HG03066 (cell line): ENCODE data around the gene RAI1.

Experiments
- ATAC-seq: cut with Tn5 transposase; IDR thresholded peaks from one replicate; pipeline ENCODE4 v1.9.1; 2021; ENCODE audit warnings: low read depth; ENCODE audit not compliant: unreplicated experiment

RAI1 gene

DNA sequence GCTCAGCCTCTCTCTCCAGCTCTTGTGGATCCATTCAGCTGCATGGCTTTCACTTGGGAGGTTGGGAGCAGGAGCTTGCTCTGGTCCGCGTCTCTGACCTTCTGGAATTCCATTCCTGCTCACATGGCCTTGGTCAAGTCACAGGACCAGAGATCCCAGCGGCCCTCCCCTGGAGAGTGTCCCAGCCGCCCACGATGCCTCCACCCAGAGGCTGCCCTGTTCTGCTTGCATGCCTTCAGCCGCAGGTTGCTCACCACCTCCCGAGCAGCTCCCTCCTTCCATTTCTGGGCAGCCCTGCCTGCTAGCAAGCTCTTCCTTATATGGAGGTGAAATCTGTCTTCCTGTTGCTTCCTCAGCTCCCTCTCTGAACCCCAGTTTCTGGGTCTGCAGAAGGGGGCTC is 32.6 kb downstream of the RAI1 start:
- ATAC-seq: no peak

DNA sequence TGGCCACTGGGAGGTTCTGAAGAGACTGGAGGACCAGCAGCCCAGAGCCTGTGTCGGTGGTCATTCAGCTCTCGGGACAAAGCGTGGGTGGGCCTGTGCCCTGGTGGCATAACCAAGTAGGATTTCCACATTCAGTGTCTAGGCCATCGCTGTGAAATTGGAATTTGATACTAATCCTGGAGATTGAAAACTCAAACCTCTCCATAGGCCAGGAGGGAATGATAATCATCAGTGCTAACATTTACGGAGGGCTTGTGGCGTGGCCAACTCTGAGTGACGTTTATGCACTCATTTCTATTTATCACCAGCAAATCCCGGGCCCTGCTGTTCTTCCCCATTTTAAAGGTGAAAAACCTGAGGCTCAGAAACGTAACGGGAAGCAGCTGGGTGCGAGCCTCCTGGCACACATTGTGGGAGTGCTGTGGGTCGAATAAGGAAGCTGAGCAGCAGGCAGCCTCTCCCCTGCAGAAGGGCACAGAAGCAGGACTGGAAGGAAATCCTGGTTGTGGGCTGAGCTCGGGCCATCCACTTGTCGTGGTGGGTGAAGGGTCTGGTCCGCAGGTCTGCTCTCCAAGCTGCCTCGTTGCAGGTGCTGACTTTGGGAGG is 33.1 kb downstream of the RAI1 start:
- no peak for ATAC-seq

DNA sequence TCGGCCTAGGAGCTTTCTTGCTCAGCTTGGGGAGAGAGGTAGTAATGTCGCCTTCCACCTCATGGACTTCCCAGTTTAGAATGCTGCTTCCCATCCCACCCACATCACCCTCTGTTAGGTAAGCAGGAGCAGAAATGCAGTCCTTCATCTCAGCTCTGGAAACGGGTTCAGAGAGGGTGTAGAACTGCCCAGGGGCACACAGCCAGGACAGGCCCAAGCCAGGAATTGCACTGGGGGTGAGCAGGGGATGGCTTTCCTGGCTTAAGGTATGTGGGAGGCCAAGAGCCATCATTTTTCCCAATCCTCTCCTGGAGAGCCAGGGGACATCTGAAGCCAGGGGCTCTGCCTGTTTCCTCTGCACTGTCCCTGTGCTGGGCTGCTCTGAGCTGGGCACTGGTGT is 33.6 kb downstream of the RAI1 start:
- no peak for ATAC-seq

DNA sequence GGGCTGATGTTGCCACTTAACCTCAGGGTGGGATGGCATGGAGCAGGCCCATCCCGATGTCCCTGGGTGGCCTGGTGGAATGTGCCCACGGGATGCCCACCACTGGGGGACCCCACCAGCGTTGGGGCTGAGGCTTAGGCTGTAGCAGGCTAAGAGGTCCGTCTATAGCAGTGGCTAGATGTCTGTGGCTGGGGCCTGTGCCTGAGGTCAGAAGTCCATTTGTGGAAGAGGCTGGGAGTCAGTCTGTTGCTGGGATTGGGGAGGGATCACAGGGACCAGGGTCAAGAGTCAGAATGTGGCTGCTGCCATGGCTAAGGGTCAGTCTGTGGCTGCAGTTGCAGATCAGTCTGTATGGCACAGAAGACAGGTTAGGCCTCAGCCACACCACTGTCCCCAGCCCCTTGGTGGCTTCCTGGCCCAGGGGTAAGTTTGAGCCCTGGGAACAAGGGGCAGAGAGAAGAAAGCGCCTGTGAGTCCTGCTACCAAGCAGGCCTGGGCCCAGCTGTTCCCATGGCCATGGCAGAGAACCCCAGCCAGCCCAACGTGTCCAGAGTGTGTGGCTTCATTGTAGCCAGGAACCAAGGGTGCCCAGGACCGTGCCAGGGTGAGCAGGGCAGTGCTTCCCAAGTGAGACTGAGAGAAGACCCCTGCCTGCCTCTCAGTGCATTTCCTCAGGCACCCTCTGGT is 35.7 kb downstream of the RAI1 start:
- ATAC-seq: no peak

DNA sequence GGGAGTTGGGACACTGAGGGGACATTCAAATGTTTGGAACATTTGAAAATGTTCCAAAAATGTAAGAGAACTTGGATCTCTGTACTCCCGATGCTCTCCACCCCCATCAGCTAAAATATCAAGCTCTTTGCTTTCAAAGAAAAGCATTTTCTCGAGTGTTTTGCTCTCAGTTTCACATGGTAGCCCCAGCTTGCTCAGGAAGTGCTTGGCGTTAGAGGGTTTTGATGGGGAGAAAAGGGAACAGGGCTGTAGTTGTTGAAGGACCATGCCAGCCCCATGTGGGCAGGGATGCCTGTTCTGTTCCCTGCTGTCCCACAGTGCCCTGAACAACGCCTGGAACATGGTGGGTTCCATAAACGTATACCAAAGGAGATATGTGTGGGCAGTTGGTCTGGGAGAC is 37.0 kb downstream of the RAI1 start:
- ATAC-seq: no peak

DNA sequence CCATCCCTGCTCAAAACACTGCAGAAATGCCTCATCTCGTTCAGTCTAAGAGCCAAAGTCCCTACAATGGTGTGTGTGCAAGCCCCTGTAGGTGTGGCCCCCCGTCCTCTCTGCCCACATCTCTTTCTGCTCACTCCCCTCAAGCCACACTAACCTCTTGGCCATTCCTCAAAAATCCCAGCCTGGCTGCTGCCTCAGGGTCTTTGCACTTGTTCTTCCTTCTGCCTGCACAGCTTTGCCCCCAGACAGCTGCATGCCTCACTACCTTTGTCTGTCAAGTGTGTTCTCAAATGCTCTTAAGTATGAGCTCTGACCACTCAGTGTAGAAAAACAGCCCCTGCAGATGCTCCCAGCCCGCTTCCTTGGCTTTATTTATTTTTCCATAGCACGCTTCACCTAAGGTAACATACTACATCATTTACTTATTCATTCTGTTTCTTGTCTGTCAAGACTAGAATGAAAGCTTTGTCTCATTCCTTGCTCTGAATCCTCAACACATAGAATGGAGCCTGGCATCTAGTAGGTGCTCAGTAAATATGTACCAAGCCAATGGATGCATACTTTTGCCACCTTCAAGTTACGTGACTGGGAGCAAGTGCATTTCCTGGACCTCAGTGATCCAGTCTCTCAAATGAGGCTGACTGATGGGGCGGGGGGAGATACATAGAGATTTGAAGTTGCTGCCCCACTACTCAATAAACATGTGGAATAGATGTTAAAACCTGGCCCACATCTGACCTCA is 38.1 kb downstream of the RAI1 start:
- ATAC-seq: no peak

DNA sequence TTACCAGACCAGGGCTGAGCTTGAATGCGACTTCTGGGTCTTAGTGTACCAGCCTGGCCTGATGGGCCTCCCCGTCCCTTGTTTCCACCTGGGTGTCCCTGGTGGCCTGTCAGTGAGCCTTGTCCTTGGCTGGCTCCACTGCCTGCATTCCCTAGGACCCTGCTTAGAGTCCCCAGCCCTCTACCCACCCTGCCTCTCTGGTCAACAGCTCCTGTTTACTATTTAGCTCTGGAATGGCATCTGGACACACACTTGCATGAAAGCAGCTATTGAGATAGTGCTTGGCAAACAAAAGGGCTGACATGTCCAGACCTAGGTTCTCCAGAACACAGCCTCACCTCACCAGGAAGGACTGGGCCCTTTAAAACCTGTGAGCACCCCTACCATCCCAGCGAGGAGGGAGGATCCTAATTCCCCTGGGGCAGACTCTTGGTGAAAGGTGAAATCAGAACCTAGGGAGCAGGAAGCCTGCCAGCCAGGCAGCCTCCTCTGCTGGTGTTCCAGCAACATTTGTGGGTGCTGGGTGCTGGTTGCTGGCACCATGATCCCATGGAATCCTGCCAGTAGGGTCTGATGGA is 38.8 kb downstream of the RAI1 start:
- no peak for ATAC-seq

DNA sequence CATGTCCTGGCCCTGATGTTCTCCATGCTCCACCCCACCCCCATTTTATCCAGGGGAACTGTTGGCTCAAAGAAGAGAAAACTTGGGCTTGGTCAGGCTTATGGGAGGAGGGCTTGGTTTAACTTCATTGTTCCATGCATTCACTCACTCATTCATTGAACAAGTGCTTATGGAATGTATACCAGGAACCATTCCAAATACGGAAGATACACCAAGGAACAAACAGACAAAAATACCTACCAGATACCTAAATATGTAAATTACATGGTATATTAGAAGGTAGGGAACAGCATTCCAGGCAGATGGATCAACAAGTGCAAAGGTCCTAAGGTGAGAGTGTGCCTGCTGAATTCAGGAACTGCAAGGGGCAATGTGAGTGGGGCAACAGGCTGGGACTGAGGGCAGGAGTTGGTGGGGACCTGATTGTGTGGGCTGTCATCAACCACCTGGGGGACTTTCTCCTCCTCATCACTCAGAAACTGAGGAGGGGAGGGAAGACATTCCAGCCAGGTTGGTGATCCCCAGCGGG is 39.9 kb downstream of the RAI1 start:
- ATAC-seq: no peak

DNA sequence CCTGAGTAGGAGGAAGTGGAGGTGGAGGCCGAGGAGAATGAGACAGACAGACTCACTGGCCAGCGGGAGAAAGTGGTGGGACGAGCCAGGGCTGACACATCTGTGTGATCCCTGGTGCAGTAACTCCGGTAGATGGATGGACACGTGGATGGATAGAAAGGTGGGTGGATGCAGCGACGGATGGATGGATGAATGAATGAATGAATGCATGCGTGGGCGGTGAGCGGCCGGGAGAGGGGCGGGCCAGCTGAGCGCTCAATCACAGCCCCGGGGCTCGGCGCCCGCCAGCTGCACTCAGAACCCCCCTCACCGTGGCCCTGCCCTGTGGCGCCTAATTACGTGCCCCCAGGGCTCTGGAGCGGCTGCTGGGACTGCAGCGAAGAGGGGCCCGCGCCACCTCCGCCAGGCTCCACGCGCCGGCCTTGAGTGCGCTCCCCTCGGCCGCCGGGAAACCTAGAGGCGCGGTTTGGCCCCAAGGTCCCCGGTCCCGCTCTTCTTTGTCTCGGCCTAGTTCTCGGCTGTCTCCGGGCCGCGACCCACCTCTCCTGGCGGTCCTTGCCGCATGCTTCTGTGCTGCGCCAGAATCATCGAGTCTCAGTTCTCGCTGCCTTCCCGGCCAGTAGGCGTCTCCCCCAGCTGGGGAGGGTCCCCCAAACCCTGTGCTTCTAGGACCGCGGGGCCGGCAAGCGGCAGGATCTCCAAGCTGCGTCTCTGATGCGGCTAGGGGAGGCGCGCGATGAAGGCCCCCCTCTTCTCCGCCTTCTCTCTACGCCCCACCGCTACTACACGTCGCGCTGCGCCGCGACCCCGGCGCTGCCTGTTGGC is 41.0 kb downstream of the RAI1 start:
- ATAC-seq: no peak

DNA sequence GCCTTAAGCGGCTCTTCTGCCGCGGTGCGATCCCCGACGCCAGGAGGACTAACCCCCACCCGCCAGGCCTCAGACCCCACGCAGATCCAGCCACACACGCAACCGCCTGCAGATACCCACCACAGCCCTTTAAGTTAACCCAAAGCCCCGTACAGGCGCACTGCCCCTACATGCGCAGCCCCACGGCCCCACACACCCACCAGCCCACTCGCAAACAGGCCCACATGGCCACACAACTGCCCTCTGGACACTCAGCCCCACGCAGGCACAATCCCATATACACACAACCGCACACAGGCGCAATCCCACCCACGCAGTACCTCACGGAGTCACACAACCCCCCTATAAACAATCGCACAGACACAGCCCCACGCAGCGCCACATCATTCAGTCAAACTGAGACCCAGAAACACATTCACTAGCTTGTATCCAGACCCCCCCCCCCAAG is 41.7 kb downstream of the RAI1 start:
- ATAC-seq: no peak

DNA sequence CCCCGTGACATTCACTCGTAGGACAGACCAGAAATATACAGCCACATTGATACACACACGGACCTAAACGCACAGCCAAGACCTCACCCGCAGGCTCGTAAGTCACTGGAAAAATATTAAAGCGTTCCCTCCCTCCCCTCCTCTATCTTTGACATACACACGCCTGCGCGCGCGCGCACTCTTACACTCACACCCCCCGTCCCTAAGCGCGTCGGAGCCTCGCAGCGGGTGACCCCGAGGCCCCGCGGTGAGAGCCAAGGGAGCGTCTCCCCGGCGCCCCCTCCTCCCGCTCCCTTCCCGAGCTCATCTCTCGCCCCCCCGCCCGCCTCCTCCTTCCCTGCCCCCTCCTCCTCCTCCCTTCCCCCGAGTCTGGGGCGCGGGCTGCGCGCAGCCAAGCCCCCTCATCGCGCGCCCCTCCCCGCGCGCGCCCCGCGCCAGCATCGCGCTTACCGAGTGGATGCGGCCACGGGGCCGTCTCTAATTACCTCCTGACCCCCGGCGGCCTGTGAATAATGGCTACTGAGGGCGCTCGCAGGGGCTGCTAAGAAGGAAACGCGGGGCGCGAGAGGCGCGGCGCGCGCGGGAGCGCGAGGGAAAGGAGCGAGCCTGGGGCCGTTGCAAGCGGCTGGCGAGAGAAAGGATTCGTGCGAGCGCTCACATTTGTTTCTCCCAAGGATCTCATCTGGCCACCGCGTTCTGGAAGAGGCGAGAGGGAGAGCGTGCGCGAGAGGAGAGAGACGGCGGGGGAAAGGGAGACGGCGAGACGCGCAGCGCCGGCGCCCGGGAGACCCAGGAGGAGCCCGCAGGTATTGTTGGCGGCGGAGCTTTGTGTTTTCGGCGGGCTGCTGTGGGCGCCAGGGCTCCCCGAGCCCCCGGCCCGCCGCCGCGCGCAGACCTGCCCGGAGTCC is 42.4 kb downstream of the RAI1 start:
- no peak for ATAC-seq

DNA sequence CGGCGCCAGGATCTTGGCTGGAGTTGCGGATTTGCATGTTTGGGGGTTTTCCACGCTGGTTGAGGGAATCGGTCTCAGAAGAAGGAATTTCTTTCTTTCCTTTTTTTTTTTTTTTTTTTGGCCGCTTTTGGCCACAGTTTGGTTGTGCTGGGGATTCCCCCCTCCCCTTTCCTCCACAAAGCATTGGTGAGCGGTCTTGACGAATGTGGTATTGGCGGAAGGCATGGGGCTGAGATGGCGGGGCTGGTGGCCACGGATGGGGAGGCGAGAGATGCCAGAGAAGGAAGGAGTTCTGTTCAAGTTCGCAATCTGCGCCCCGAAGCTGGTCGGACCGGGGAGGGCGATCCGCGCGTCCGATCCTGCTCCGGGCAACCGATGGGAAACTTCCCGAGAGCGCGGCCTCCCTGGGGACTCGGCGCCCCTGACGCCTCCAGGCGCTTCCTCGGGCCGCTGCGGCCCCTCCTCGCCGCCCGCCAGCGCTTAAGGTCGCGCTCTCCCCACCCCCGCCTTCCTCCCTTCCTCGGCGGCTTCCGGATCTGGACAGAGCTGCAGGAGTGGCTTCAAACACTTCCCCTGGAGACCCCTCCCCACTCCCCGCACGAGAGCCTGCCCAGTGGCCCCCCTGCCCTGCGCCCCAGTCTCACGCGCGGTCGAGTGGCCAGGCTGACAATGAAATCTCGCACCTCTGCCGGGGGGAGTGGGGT is 43.2 kb downstream of the RAI1 start:
- peak; percentile 41 for ATAC-seq

DNA sequence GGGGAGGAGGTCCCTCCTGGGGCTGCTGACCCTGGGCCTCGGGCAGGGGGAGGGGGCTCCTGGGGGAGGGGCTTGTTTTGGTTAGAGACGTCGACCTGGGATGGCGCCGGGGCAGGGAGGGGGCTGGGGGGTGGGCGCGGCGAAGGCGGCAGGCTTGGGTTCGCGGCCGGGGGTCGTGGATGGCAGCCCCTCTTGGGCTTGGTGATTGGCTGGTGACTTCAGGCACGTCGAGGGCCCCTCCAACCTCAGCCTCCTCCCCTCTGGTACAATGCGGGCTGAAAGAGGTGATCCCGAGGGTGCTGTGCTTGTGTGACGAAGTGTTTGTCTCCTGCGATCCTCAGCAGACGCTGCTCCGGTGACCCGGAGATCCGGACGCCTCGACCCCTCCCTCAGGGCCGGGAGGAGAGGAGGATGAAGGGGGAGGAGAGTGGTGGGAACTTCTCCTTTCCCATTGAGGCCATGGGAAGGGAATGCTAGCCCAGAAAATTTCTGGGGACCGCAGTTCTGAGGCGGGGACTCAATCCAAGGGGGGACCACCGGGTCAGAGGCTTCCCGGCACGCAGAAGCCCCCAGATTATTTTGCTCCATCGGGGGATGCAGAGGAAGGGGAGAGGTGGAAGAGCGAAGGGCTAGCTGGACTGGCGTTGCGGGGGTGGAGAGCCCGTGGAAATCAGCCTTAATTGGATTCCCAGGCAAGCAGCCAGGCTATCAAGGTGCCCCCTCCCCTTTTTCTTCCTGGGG is 43.9 kb downstream of the RAI1 start:
- ATAC-seq: no peak

DNA sequence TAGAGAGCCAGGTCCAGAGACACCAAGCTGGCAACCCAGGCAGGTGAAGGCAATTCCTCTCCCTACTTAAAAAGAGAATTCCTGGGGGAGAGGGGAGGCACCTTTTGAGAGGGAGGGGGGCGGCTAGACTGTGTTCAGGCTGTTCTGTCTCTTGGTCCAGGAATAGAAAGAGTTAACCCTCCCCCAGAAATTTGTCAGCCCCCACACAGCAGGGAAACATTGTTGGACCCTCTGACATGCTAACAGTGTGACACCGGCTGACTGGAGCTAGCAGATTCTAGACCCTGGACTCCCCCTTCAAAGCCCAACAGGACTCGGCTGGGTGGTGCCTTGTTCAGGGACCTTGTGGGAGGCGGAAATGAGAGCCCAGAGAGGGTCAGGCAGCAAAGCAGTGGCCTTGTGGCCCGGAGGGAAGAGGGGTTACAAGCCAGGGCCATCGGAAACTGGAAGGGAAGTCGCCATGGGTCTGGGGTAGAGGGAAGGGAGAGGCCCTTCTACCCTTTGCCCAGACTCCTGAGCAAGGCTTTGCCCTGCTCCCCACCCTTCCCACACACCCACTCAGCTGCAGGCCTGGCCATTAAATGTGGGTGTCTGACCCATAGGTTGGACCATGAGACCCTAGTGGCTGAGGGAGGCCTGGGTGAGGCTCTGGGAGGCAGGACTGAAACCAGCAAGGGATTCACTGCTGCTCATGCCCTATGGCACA is 44.6 kb downstream of the RAI1 start:
- ATAC-seq: no peak

DNA sequence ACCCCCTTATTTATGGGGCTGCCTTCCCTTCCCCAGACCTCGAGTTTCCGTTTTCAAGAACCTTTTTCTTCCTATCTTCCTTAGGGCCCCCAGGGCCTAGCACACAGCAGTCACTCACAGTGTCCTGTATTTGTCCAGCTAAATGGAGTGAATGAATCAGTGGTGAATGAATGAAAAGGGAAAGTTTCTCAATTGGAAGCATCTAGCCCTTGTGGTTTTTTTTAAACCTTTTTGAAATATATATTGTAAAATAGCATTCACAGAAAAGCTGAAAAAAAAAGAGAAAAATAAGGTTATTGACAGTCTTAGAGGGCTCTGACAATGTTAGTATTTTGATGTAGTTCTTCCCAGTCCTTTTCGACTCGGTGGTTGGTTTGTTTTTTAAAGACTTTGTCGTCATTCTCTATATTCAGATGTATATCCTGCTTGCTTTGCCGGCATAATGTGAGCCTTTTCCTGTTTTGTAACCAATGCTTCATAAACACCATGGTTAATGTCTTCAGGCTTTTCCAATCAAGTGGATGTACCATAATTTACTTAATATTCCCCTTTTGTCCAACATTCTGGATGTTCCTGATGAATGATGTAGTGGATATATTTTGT is 45.3 kb downstream of the RAI1 start:
- ATAC-seq: no peak

DNA sequence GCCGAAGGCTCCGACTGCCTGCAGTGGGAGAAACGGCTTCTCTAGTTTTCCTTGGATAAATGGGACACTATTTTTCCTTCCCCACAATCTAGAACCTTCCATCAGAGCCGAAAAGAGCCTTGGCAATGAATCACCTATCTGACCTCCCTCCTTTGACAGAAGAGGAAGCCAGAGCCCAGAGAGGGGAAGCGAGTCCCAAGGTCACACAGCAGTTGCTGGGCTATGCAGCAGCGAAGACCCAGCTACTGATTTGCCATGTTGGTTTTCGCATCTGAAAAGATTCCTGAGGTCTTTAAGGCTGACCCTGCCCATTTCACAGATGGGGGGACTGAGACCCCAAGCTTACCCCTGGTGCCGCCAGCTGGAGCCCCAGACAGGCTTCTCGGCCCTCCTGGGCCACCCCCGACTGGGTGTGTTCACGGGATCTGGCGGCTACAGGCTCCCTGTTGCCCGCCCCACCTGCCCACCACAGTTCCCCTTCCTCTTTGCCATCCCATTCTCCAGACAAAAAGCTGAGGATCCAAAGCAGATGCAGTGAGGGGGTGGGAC is 45.9 kb downstream of the RAI1 start:
- no peak for ATAC-seq

DNA sequence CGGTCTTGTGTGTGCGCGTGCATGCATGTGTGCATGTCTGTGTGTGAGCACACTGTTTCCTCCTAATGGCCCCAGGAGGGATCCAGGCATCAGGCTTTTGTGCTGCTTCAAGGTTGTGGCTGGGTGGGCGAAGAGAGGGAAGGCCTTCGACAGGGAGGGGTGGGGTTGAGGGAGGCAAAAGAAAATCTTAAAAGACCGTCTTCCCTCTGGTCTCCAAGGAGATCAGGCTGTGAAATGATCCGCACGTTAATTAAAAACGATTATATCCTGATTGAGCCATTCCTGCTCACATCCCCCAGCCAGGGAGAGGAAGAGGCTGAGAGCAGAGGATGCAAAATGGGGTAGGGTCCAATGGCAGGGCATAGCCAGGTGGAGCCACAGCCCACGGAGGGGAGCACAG is 46.9 kb downstream of the RAI1 start:
- ATAC-seq: no peak
